CD4-positive, alpha-beta T cell treated with Interleukin-2 at 100 ng/mL for 4 hours (primary cell): Measurements from ENCODE around the gene NFATC1.

ENCODE experiments used
- DNase-seq: peaks from one replicate; pipeline ENCODE4 v3.0.0-alpha.2; 2020; ENCODE audit warnings: low spot score

Gene NFATC1

GRCh38 chr18:79540161-79540903 lies 144.6 kb downstream of the NFATC1 start:
- DNase-seq = no peak

GRCh38 chr18:79540904-79541282 lies 145.2 kb downstream of the NFATC1 start:
- DNase-seq = no peak

GRCh38 chr18:79542213-79542612 lies 146.5 kb downstream of the NFATC1 start:
- no peak for DNase-seq

GRCh38 chr18:79542876-79543750 lies 147.4 kb downstream of the NFATC1 start:
- no peak for DNase-seq

GRCh38 chr18:79543861-79544385 lies 148.2 kb downstream of the NFATC1 start:
- no peak for DNase-seq

GRCh38 chr18:79544386-79544963 lies 148.7 kb downstream of the NFATC1 start:
- no peak for DNase-seq

- DNase-seq = no peak
These were observed 149.5 kb downstream of the NFATC1 start for GRCh38 chr18:79545255-79545654.

GRCh38 chr18:79545736-79546171 lies 150.0 kb downstream of the NFATC1 start:
- no peak for DNase-seq

GRCh38 chr18:79546781-79547272 lies 151.1 kb downstream of the NFATC1 start:
- DNase-seq = no peak

- DNase-seq = no peak
These were observed 151.8 kb downstream of the NFATC1 start for GRCh38 chr18:79547413-79548076.

GRCh38 chr18:79548077-79548450 lies 152.3 kb downstream of the NFATC1 start:
- no peak for DNase-seq

- DNase-seq = no peak
These were observed 152.9 kb downstream of the NFATC1 start for GRCh38 chr18:79548621-79548985.

GRCh38 chr18:79548986-79549637 lies 153.4 kb downstream of the NFATC1 start:
- no peak for DNase-seq

- DNase-seq = no peak
These were observed 153.9 kb downstream of the NFATC1 start for GRCh38 chr18:79549638-79550000.

GRCh38 chr18:79552140-79552631 lies 156.5 kb downstream of the NFATC1 start:
- DNase-seq = no peak

GRCh38 chr18:79552696-79553095 lies 157.0 kb downstream of the NFATC1 start:
- no peak for DNase-seq

GRCh38 chr18:79553154-79553553 lies 157.4 kb downstream of the NFATC1 start:
- no peak for DNase-seq

GRCh38 chr18:79553696-79554095 lies 158.0 kb downstream of the NFATC1 start:
- no peak for DNase-seq

GRCh38 chr18:79554321-79554720 lies 158.6 kb downstream of the NFATC1 start:
- no peak for DNase-seq

- no peak for DNase-seq
These were observed 159.4 kb downstream of the NFATC1 start for GRCh38 chr18:79554945-79555645.

GRCh38 chr18:79555885-79556284 lies 160.2 kb downstream of the NFATC1 start:
- DNase-seq = no peak
